Activated T-cell treated with anti-CD3 and anti-CD28 coated beads for 24 hours (primary cell): ENCODE data around the gene SH3PXD2B.
"Not testable (repeated sequence)": the region's sequence is repeated elsewhere in the genome, so short reads cannot be mapped to it uniquely, and the experiment has no call there.

Experiments used
- DNase-seq: peaks from one replicate; pipeline ENCODE4 v3.0.0-alpha.2; 2020; ENCODE audit warnings: low read depth

Gene SH3PXD2B

GRCh38 chr5:172417983-172418630 lies 36.2 kb downstream of the SH3PXD2B start:
- no peak for DNase-seq

- DNase-seq, result no peak
These were observed 37.0 kb downstream of the SH3PXD2B start for GRCh38 chr5:172417130-172417841.

- DNase-seq, result no peak
These were observed 38.7 kb downstream of the SH3PXD2B start for GRCh38 chr5:172415362-172416275.

- DNase-seq, result no peak
These were observed 39.6 kb downstream of the SH3PXD2B start for GRCh38 chr5:172414531-172415361.

- DNase-seq, result no peak
These were observed 40.6 kb downstream of the SH3PXD2B start for GRCh38 chr5:172413601-172414171.

GRCh38 chr5:172412724-172413286 lies 41.5 kb downstream of the SH3PXD2B start:
- no peak for DNase-seq

- peak; percentile 11 for DNase-seq
These were observed 42.7 kb downstream of the SH3PXD2B start for GRCh38 chr5:172411484-172412072.

- DNase-seq, result no peak
These were observed 43.5 kb downstream of the SH3PXD2B start for GRCh38 chr5:172410662-172411483.

GRCh38 chr5:172410160-172410559 lies 44.2 kb downstream of the SH3PXD2B start:
- no peak for DNase-seq

- not testable (repeated sequence) for DNase-seq
These were observed 44.8 kb downstream of the SH3PXD2B start for GRCh38 chr5:172409477-172409876.

- no peak for DNase-seq
These were observed 46.5 kb downstream of the SH3PXD2B start for GRCh38 chr5:172407822-172408221.

GRCh38 chr5:172407241-172407691 lies 47.1 kb downstream of the SH3PXD2B start:
- DNase-seq, result no peak

- DNase-seq, result no peak
These were observed 48.9 kb downstream of the SH3PXD2B start for GRCh38 chr5:172405226-172406107.

GRCh38 chr5:172404746-172405145 lies 49.6 kb downstream of the SH3PXD2B start:
- DNase-seq, result no peak

GRCh38 chr5:172403817-172404216 lies 50.5 kb downstream of the SH3PXD2B start:
- no peak for DNase-seq

GRCh38 chr5:172403189-172403796 lies 51.0 kb downstream of the SH3PXD2B start:
- no peak for DNase-seq

GRCh38 chr5:172402531-172403188 lies 51.7 kb downstream of the SH3PXD2B start:
- no peak for DNase-seq

GRCh38 chr5:172402031-172402430 lies 52.3 kb downstream of the SH3PXD2B start:
- DNase-seq, result not testable (repeated sequence)
